Measurements from ENCODE around the gene PVALEF.

PVALEF gene

DNA sequence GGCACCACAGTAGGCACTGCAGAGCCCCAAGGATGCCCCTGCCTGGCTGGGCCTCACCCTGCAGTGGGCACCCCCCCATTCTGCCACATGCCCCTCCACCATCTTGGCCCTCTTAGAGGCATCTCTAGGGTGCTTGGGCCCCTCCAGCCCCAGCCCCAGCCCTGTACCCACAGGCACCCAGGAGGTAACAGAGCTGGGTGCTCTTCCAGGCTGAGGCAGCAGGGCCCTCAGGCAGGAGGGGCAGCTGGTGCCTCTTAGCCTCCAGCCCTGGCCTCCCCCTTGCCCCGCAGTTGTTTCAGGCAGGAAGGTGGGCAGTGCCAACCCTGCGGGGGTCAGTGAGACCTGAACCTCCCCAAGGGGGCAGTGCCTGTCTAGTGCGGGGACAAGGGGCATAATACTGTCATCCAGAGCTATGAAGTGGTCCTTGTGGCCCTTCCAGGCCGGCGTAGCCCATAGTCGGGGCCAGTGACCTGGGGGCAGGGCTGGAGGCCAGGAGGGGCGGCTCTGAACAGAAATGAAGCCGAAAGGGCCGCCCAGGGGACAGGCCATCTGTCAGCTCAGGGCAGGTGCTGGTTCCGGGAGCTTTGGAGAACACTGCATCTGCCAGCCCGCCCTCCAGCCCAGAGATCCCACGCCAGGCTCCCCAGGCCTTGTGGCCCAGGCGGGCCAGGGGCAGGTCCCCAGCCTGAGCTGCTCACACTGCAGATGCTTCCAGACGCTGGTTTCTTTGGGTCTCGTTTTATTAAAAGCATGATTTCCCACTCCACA, 5.6 kb downstream of the PVALEF start:
- Histone ChIP-seq H3K4me2 (ENCODE audit: low read depth, low read length) (no peak overlapping the region), H3K9ac (ENCODE audit: low read length) (no peak overlapping the region), H2AFZ (ENCODE audit: low read length) (no peak overlapping the region), H3K36me3 (replicated peaks; ENCODE audit: insufficient read depth, low read length) (no peaks in the 10 kb centered on the region), H3K27me3 (replicated peaks; ENCODE audit: insufficient read depth, low read length) (peaks cover 86% of the 10 kb centered on the region), H3K9me2 (replicated peaks; ENCODE audit: insufficient read depth, low read length) (no peaks in the 10 kb centered on the region), H4K20me1 (ENCODE audit: insufficient read depth, low read length) (no peaks in the 10 kb centered on the region), H3K27ac (ENCODE audit: low read length) (no peak overlapping the region), H3K79me2 (ENCODE audit: low read length) (no peaks in the 10 kb centered on the region), H3K9me3 (replicated peaks; ENCODE audit: insufficient read depth, low read length) (no peaks in the 10 kb centered on the region), H3F3A (ENCODE audit: insufficient read depth, low read length) (no peaks in the 10 kb centered on the region), H3K4me3 (ENCODE audit: low read length) (no peak overlapping the region), H3K4me1 (ENCODE audit: low read length) (no peaks in the 10 kb centered on the region)
- TF ChIP-seq, protein P1, sequence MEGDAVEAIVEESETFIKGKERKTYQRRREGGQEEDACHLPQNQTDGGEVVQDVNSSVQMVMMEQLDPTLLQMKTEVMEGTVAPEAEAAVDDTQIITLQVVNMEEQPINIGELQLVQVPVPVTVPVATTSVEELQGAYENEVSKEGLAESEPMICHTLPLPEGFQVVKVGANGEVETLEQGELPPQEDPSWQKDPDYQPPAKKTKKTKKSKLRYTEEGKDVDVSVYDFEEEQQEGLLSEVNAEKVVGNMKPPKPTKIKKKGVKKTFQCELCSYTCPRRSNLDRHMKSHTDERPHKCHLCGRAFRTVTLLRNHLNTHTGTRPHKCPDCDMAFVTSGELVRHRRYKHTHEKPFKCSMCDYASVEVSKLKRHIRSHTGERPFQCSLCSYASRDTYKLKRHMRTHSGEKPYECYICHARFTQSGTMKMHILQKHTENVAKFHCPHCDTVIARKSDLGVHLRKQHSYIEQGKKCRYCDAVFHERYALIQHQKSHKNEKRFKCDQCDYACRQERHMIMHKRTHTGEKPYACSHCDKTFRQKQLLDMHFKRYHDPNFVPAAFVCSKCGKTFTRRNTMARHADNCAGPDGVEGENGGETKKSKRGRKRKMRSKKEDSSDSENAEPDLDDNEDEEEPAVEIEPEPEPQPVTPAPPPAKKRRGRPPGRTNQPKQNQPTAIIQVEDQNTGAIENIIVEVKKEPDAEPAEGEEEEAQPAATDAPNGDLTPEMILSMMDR (IDR thresholded peaks at IDR 0.05; ENCODE audit: low read length) = no peak
- TF ChIP-seq EZH2phosphoT487 (IDR thresholded peaks at IDR 0.05; ENCODE audit: low read length) (no peak), EZH2 (optimal IDR thresholded peaks at IDR 0.05; ENCODE audit: low read depth, low read length) (no peak)
- DNase-seq = no peak

DNA sequence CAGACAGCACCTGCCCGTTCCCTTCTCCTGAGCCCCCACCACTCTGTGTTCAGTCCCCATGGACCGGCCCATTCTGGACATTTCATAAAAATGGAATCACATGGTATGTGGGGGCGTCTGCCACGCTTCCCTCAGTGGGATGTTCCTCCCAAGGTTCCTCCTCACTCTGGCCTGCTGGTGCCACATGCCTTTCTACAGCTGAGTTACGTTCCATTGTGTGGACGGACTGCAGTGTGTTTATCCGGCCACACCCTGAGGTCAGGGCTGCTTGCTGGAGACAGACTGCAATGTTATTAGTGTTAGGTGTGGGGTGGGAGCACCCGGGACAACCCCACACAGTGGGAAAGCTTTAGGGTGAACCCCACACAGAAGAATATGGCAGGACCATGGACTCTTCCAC, 6.6 kb downstream of the PVALEF start:
- peaks cover 91% of the 10 kb centered on the region for H3K27me3 ChIP-seq (replicated peaks; ENCODE audit: insufficient read depth, low read length)
- no peaks in the 10 kb centered on the region for H3K9me3 ChIP-seq (replicated peaks; ENCODE audit: insufficient read depth, low read length)
- no peak overlapping the region for H3K4me3 ChIP-seq (ENCODE audit: low read length)
- H3K9me2 ChIP-seq (replicated peaks; ENCODE audit: insufficient read depth, low read length) = no peaks in the 10 kb centered on the region
- no peak overlapping the region for H2AFZ ChIP-seq (ENCODE audit: low read length)
- H3K27ac ChIP-seq (ENCODE audit: low read length) = no peak overlapping the region
- H4K20me1 ChIP-seq (ENCODE audit: insufficient read depth, low read length) = no peaks in the 10 kb centered on the region
- H3K4me1 ChIP-seq (ENCODE audit: low read length) = no peaks in the 10 kb centered on the region
- DNase-seq = no peak
- H3K79me2 ChIP-seq (ENCODE audit: low read length) = no peaks in the 10 kb centered on the region
- H3K4me2 ChIP-seq (ENCODE audit: low read depth, low read length) = no peak overlapping the region
- no peaks in the 10 kb centered on the region for H3K36me3 ChIP-seq (replicated peaks; ENCODE audit: insufficient read depth, low read length)
- H3K9ac ChIP-seq (ENCODE audit: low read length) = no peak overlapping the region
- TF ChIP-seq EZH2 (optimal IDR thresholded peaks at IDR 0.05; ENCODE audit: low read depth, low read length) (no peak), EZH2phosphoT487 (IDR thresholded peaks at IDR 0.05; ENCODE audit: low read length) (no peak)
- TF ChIP-seq, protein P1 (IDR thresholded peaks at IDR 0.05; ENCODE audit: low read length) = no peak
- H3F3A ChIP-seq (ENCODE audit: insufficient read depth, low read length) = no peaks in the 10 kb centered on the region

DNA sequence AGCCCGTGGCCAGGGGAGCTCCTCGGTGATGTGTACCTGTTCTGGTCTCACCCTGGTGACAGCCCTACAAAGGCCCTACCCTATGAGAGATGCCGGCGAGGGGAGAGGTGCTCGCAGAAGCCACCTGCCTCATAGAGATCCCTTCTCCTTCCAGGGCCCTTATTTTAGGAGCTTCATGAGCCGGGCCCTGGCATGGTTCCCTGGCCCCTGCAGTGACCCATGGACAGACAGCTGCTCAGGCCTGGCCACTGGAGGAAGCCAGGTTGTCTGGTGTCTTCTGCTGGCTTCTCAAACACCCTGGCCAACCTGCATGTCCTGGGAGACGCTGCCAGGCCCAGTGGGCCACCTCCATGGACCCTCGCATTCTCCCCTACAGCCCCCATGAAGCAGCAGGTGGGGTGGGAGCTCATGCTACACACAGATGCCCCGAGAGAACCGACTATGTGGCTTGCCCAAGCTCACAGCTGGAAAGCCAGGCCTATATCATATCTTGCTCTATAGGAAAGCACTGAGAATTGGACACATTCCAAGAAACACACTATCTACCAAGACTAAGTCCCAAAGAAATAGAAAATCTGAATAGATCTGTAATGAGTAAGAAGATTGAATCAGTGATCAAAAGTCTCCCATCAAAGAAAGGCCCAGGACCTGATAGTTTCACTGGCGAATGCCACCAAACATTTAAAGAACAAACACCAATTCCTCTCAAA, 7.9 kb downstream of the PVALEF start:
- peaks cover 91% of the 10 kb centered on the region for H3K27me3 ChIP-seq (replicated peaks; ENCODE audit: insufficient read depth, low read length)
- no peak for DNase-seq
- no peak overlapping the region for H3K27ac ChIP-seq (ENCODE audit: low read length)
- no peaks in the 10 kb centered on the region for H3K9me3 ChIP-seq (replicated peaks; ENCODE audit: insufficient read depth, low read length)
- no peaks in the 10 kb centered on the region for H3K9me2 ChIP-seq (replicated peaks; ENCODE audit: insufficient read depth, low read length)
- H3F3A ChIP-seq (ENCODE audit: insufficient read depth, low read length) = no peaks in the 10 kb centered on the region
- H3K4me1 ChIP-seq (ENCODE audit: low read length) = no peaks in the 10 kb centered on the region
- no peak overlapping the region for H3K4me2 ChIP-seq (ENCODE audit: low read depth, low read length)
- H2AFZ ChIP-seq (ENCODE audit: low read length) = no peak overlapping the region
- H4K20me1 ChIP-seq (ENCODE audit: insufficient read depth, low read length) = no peaks in the 10 kb centered on the region
- H3K36me3 ChIP-seq (replicated peaks; ENCODE audit: insufficient read depth, low read length) = no peaks in the 10 kb centered on the region
- no peak overlapping the region for H3K9ac ChIP-seq (ENCODE audit: low read length)
- no peaks in the 10 kb centered on the region for H3K79me2 ChIP-seq (ENCODE audit: low read length)
- H3K4me3 ChIP-seq (ENCODE audit: low read length) = no peak overlapping the region
- TF ChIP-seq, protein P1 (IDR thresholded peaks at IDR 0.05; ENCODE audit: low read length) = no peak
- TF ChIP-seq EZH2 (optimal IDR thresholded peaks at IDR 0.05; ENCODE audit: low read depth, low read length) (no peak), EZH2phosphoT487 (IDR thresholded peaks at IDR 0.05; ENCODE audit: low read length) (no peak)

Measured in MM.1S (cell line).